Esophagus muscularis mucosa (tissue), 3 donors: ENCODE data around the gene UNC5A.

Experiments
- EP300 ChIP-seq: sonication (generic); formaldehyde crosslinking; IDR thresholded peaks from one replicate; pipeline ENCODE4 v1.6.1; 2017; ENCODE audit warnings: antibody characterized with exemption
- TF ChIP-seq, protein P1 (sequence below), 3 experiments: fragments of 200-600 bp in 2 of 3; fragments of 450-650 bp in 1 of 3; sonication (generic) in 2 of 3; IDR thresholded peaks; one replicate each; pipeline ENCODE4 v1.5.1; 2017 to 2019; ENCODE audit warnings: antibody characterized with exemption in 3 of 3, mild to moderate bottlenecking in 2 of 3, moderate library complexity in 1 of 3

DNA sequence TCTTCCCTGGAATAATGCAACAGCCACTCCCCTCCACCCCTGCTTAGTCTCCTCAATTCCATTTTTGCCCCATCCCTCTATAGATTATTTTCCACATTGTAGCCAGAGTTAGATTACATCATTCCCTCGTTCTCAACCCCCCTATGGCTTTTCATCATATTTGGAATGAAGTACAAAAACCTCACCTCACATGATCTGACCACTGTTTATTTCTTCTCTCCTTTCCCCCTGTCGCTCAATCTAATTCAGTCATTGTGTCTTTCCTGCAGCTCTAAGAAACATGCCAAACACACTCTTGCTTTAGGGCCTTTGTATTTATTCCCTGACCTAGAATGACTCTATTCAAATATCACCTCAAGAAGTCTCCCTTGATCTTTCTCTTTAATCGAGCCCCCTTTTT, 111.4 kb downstream of the UNC5A start:
- TF ChIP-seq, protein P1, sequence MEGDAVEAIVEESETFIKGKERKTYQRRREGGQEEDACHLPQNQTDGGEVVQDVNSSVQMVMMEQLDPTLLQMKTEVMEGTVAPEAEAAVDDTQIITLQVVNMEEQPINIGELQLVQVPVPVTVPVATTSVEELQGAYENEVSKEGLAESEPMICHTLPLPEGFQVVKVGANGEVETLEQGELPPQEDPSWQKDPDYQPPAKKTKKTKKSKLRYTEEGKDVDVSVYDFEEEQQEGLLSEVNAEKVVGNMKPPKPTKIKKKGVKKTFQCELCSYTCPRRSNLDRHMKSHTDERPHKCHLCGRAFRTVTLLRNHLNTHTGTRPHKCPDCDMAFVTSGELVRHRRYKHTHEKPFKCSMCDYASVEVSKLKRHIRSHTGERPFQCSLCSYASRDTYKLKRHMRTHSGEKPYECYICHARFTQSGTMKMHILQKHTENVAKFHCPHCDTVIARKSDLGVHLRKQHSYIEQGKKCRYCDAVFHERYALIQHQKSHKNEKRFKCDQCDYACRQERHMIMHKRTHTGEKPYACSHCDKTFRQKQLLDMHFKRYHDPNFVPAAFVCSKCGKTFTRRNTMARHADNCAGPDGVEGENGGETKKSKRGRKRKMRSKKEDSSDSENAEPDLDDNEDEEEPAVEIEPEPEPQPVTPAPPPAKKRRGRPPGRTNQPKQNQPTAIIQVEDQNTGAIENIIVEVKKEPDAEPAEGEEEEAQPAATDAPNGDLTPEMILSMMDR (IDR thresholded peaks at IDR 0.05) = no peak
- TF ChIP-seq EP300 = no peak
